HS-5 (cell line): ENCODE data around the gene TDRKH.
"Not testable (repeated sequence)": the region's sequence is repeated elsewhere in the genome, so short reads cannot be mapped to it uniquely, and the experiment has no call there.

Experiments
- DNase-seq: peaks from one replicate; pipeline ENCODE4 v3.0.0-alpha.2; 2012; ENCODE audit warnings: low read depth

TDRKH gene

DNA sequence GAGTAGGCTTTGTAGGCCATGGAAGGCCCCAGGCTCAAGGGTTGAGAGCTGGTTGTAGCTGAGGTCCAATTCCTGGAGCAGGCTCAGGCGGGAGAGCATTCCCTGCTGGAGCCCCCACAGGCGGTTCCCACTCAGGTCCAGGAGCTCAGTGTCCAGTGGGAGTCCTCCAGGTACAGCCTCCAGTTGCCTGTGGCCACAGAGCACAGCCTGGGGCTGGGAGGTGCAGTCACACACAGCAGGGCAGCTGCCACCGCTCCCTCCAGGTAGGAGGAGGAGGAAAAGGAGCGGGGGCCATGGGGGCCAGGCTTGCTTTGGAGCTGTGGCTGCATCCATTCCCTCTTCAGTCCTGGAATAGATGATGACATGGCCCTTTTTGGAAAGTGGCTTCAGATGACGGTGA lies 12.1 kb upstream of the TDRKH start:
- no peak for DNase-seq

DNA sequence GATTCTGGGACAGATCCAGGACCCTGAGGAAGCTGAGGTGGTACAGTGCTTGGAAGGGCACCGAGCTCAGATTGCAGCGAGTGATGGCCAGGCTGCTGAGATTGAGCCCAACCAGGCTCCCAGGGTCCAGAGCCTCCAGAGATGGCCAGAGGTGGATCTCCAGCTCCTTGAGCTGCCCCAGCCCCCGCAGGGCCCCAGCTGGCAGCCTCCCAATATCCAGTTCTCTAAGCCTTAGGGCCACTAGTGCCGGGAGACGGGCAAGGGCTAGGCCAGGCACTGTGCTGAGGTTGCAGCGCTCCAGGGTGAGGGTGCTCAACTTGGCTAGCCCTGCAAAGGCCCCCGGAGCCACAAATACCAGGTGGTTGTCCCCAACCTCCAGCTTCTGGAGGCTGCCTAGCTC lies 11.5 kb upstream of the TDRKH start:
- no peak for DNase-seq

GRCh38 chr1:151801310-151801820 lies 11.1 kb upstream of the TDRKH start:
- DNase-seq = no peak

- DNase-seq = no peak
Observed at GRCh38 chr1:151800830-151801229, 10.5 kb upstream of the TDRKH start.

GRCh38 chr1:151799179-151800022 lies 9.1 kb upstream of the TDRKH start:
- no peak for DNase-seq

DNA sequence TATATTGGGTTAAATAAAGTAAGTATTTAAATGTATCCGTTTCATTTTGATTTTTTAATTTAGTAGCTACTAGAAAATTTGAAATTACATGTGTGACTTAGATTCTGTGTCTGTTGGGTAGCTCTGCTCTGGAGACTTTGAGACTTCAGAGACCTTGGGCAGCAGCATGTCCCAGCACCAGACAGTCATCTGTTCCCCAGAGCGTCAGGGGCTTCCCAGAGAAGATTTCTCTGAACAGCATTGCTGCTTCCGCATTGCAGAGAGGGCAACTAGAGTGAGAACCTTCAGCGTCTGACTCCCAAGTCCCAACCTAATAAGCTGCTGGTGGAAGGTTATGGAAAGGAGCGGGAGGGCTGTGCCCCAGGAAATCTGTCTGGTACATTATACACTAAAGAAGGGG lies 8.3 kb upstream of the TDRKH start:
- DNase-seq = no peak

GRCh38 chr1:151790940-151791651 lies 796 bp upstream of the TDRKH start:
- DNase-seq = no peak

DNA sequence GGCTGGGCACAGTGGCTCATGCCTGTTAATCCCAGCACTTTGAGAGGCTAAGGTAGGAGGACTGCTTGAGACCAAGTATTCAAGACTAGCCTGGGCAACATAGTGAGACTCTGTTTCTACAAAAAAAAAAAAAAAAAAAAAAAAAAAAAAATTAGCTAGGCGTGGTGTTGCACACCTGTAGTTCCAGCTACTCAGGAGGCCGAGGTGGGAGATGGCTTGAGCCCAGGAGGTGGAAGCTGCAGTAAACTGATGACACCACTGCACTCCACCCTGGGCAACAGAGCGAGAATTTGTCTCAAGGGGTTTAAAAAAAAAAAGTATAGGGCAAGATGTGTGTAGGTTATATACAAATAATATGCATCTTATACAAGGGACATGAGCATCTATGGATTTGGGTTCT lies 2.6 kb downstream of the TDRKH start:
- no peak for DNase-seq

- DNase-seq = no peak
Observed at GRCh38 chr1:151783796-151784195, 6.5 kb downstream of the TDRKH start.

DNA sequence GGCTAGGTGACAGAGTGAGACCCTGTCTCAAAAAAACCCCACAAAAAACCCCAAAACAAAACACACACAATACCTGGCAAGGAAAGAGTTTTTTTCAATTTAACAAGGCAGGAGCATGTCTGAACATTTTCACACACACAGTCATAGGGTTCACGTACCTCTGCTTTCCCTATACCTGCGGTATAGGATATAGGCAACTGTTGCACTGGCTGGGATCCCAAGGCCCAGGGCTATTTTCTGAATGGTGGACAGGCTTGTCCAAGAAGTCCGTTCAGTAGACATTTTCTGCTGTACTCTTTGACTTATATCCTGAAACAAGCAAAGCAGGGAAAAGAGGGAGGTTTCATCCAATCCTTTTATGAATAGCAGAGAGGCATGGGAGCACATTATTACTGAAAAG lies 7.6 kb downstream of the TDRKH start:
- no peak for DNase-seq

- not testable (repeated sequence) for DNase-seq
Observed at GRCh38 chr1:151782026-151782425, 8.3 kb downstream of the TDRKH start.

- DNase-seq = not testable (repeated sequence)
Observed at GRCh38 chr1:151780736-151781135, 9.6 kb downstream of the TDRKH start.

- no peak for DNase-seq
Observed at GRCh38 chr1:151779852-151780251, 10.4 kb downstream of the TDRKH start.

GRCh38 chr1:151777317-151777716 lies 13.0 kb downstream of the TDRKH start:
- DNase-seq = no peak

DNA sequence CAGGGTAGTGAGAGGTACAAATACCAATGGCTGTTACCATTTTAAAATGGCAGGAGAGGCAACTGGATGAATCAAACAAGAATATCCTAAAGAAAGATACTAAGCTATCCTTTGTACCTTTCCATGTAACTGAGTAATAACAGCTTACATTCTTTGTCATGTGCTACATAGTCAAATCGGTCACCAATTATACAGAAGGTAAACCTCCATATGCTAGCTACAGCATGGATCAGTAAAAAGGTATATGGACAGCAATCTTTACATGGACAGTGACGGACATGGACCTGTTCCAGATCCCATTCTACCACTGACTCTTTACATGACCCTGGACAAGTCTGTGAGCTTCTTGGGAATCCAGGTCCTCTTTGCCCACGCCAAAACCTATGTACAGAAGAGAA lies 13.6 kb downstream of the TDRKH start:
- DNase-seq = no peak

GRCh38 chr1:151775894-151776664 lies 14.2 kb downstream of the TDRKH start:
- DNase-seq = no peak

DNA sequence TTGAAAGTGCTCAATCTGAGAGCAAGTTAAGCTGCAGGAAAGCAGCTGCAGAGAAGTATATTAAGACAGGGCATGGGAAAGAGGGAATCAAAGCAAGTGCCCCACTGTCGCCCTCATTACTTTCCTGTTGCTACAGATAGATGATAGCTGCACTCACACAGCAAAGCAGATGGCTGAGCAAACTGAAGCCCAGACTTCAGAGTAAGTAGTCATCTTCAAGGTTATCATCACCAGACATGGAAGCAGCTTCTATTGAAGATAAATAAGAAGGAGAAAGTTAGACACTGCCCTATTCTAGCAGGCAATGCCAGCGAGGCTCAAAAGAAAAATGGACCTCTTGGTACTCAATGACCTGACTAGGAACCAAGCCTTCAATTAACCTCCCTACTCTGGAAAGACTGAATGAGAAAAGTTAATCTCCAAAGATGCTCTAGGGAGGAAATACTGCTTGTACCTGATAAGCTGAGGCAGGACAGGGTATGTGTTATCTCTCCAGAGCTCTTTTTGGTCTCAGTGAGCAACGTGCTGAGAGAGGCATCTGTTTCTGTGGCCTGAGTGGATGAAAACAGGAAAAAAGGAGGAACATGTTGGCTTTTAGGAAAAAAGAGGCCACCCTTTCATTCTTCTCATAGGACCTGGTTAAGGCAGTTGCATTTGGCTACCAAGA lies 15.9 kb downstream of the TDRKH start:
- no peak for DNase-seq

GRCh38 chr1:151773702-151774101 lies 16.6 kb downstream of the TDRKH start:
- DNase-seq = peak; percentile 63

DNA sequence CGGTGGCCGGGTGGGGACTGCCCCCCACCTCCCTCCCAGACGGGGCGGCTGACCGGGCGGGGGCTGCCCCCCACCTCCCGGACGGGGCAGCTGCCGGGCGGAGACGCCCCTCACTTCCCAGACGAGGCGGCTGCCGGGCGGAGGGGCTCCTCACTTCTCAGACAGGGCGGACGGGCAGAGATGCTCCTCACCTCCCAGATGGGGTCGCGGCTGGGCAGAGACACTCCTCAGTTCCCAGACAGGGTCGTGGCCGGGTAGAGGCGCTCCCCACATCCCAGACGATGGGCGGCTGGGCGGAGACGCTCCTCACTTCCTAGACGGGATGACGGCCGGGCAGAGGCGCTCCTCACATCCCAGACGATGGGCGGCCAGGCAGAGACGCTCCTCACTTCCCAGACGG lies 21.0 kb downstream of the TDRKH start:
- not testable (repeated sequence) for DNase-seq

DNA sequence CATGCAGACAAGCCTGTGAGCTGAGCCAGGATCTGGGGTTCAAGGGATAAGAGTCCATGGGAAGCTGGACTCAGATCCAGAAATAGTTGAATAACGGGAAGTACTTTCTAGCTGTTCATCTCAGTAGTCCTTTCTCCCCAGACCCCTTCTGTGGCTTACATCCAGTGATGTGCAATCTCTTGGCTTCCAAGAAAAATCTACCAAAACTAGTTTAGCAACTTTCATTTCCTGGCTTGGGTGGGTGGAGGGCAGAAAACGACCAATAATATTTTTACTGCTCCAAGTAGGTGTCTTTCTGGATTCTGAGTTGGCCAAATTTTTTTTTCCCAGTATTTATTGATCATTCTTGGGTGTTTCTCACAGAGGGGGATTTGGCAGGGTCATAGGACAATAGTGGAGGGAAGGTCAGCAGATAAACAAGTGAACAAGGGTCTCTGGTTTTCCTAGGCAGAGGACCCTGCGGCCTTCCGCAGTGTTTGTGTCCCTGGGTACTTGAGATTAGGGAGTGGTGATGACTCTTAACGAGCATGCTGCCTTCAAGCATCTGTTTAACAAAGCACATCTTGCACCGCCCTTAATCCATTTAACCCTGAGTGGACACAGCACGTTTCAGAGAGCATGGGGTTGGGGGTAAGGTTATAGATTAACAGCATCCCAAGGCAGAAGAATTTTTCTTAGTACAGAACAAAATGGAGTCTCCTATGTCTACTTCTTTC lies 21.8 kb downstream of the TDRKH start:
- DNase-seq = not testable (repeated sequence)

- no peak for DNase-seq
Observed at GRCh38 chr1:151763990-151764389, 26.3 kb downstream of the TDRKH start.
